CD14-positive monocyte (primary cell): ENCODE data around the gene CDK17. TPM values are rescaled to one million over a fixed set of nuclear protein-coding genes. Genes with fewer than 3 reads are reported as not detected.
A peak's percentile ranks its signal among the peaks of the same experiment; 100 is the strongest.

Source experiments
- DNase-seq, 3 donors: peaks; one replicate each; pipeline ENCODE4 v3.0.0-alpha.2; 2011 to 2022
- H2AFZ ChIP-seq: 2 replicates; pipeline ENCODE4 v1.6.0; 2012; ENCODE audit warnings: mild to moderate bottlenecking, low read depth, low read length, inconsistent platforms; ENCODE audit not compliant: insufficient read depth, poor library complexity, severe bottlenecking
- H3K27ac ChIP-seq, 2 donors: 1 replicate in 1 of 2; 2 replicates in 1 of 2; pipeline ENCODE4 v1.5.1; 2012 to 2013; ENCODE audit warnings: low read length in 2 of 2, control low read depth in 1 of 2, inconsistent platforms in 1 of 2, low read depth in 1 of 2, mild to moderate bottlenecking in 1 of 2
- H3K27me3 ChIP-seq, 2 donors: one replicate each; pipeline versions ENCODE4 v1.6.0 to v1.6.1; 2011 to 2013; ENCODE audit warnings: low read length in 2 of 2; ENCODE audit not compliant: control insufficient read depth in 2 of 2, insufficient read depth in 2 of 2
- H3K36me3 ChIP-seq, 2 donors: replicated peaks in 1 of 2; 1 replicate in 1 of 2; 2 replicates in 1 of 2; pipeline versions ENCODE4 v1.5.1 to v1.6.1; 2012 to 2013; ENCODE audit warnings: low read length in 2 of 2, control low read depth in 1 of 2, inconsistent platforms in 1 of 2, mild to moderate bottlenecking in 1 of 2; ENCODE audit not compliant: insufficient read depth in 2 of 2, control insufficient read depth in 1 of 2
- H3K4me1 ChIP-seq, 2 donors: 1 replicate in 1 of 2; 2 replicates in 1 of 2; pipeline versions ENCODE4 v1.5.1 to v1.6.1; 2012 to 2013; ENCODE audit warnings: low read length in 2 of 2, control low read depth in 1 of 2, inconsistent platforms in 1 of 2, mild to moderate bottlenecking in 1 of 2, moderate library complexity in 1 of 2; ENCODE audit not compliant: insufficient read depth in 2 of 2, control insufficient read depth in 1 of 2
- H3K4me2 ChIP-seq: replicated peaks from 2 replicates; pipeline ENCODE3; 2012; ENCODE audit warnings: low read length, moderate library complexity, mild to moderate bottlenecking; ENCODE audit not compliant: poor library complexity, severe bottlenecking; ENCODE audit errors: extremely low read depth
- H3K4me3 ChIP-seq, 3 experiments: fragments of 200-600 bp in 1 of 3; sonication (generic) in 1 of 3; replicated peaks in 1 of 3; 1 replicate in 2 of 3; 2 replicates in 1 of 3; pipeline ENCODE4 v1.5.1; 2011 to 2013; ENCODE audit warnings: low read length in 3 of 3, mild to moderate bottlenecking in 3 of 3, control low read depth in 2 of 3, low read depth in 2 of 3, inconsistent platforms in 1 of 3, moderate library complexity in 1 of 3
- H3K79me2 ChIP-seq: 2 replicates; pipeline ENCODE4 v1.6.0; 2012; ENCODE audit warnings: mild to moderate bottlenecking, control low read depth, inconsistent platforms, low read length, moderate library complexity; ENCODE audit not compliant: insufficient read depth
- H3K9ac ChIP-seq: 2 replicates; pipeline ENCODE4 v1.6.0; 2017; ENCODE audit warnings: low read length, mild to moderate bottlenecking; ENCODE audit not compliant: insufficient read depth, poor library complexity, severe bottlenecking
- H3K9me3 ChIP-seq, 2 donors: replicated peaks in 1 of 2; 1 replicate in 1 of 2; 2 replicates in 1 of 2; pipeline versions ENCODE4 v1.5.1 to v1.6.1; 2012 to 2013; ENCODE audit warnings: low read length in 2 of 2, control low read depth in 1 of 2; ENCODE audit not compliant: control insufficient read depth in 1 of 2, insufficient read depth in 1 of 2
- H4K20me1 ChIP-seq: 2 replicates; pipeline ENCODE4 v1.6.0; 2012; ENCODE audit warnings: mild to moderate bottlenecking, low read length, control low read depth, moderate library complexity; ENCODE audit not compliant: insufficient read depth
- H3K27ac Mint-ChIP-seq, 7 donors: one replicate each; pipeline ENCODE4 v1.8.0; 2020; ENCODE audit warnings: mild to moderate bottlenecking in 7 of 7, mixed read lengths in 7 of 7, moderate library complexity in 6 of 7, inconsistent platforms in 2 of 7
- H3K27me3 Mint-ChIP-seq, 3 donors: one replicate each; pipeline ENCODE4 v1.8.0; 2021 to 2022; ENCODE audit warnings: low read depth in 3 of 3, mild to moderate bottlenecking in 3 of 3, mixed read lengths in 3 of 3, moderate library complexity in 3 of 3, inconsistent platforms in 1 of 3
- H3K36me3 Mint-ChIP-seq, 2 donors: one replicate each; pipeline ENCODE4 v1.8.0; 2020; ENCODE audit warnings: mixed read lengths in 2 of 2, inconsistent platforms in 1 of 2, mild to moderate bottlenecking in 1 of 2
- H3K4me1 Mint-ChIP-seq: one replicate; pipeline ENCODE4 v1.8.0; 2020; ENCODE audit warnings: mild to moderate bottlenecking, mixed read lengths
- H3K4me3 Mint-ChIP-seq, 2 donors: one replicate each; pipeline ENCODE4 v1.8.0; 2020; ENCODE audit warnings: mild to moderate bottlenecking in 2 of 2, mixed read lengths in 2 of 2, moderate library complexity in 1 of 2
- H3K9me3 Mint-ChIP-seq, 7 donors: one replicate each; pipeline ENCODE4 v1.8.0; 2020 to 2022; ENCODE audit warnings: mixed read lengths in 7 of 7, mild to moderate bottlenecking in 6 of 7, moderate library complexity in 6 of 7, inconsistent platforms in 2 of 7
- WGBS: methylation state at CpG from one replicate; pipeline ENCODE4 v1.1.5; 2013; ENCODE audit warnings: missing lambda C conversion rate; ENCODE audit not compliant: insufficient coverage; 5-methylcytosine and 5-hydroxymethylcytosine counted together
- intact Hi-C, 2 donors: fragments of 100-400 bp; cut with micrococcal nuclease; formaldehyde crosslinking; loops; one replicate each; pipeline versions ENCODE4 v1.15.0 to v1.15.1; 2023
- polyA plus RNA-seq, 3 donors: library from polyadenylated mRNA; depleted of rRNA in 1 of 3; unstranded in 2 of 3; stranded (reverse) in 1 of 3; fragments of 300-500 nt in 2 of 3; fragments of >200 nt in 1 of 3; fragmentation: Illumina TruSeq in 2 of 3; gene quantifications; 1 replicate in 2 of 3; 2 replicates in 1 of 3; pipeline ENCODE4 v1.2.3, GENCODE V29; 2012 to 2021
- TF ChIP-seq, protein P1 (sequence below): fragments of 200-600 bp; IDR thresholded peaks from one replicate; pipeline ENCODE4 v1.8.0; 2022; ENCODE audit warnings: antibody characterized with exemption, mild to moderate bottlenecking

CDK17 gene
- polyA plus RNA-seq, 3 donors: 3.6 to 6.9 (median 6.4) TPM

DNA sequence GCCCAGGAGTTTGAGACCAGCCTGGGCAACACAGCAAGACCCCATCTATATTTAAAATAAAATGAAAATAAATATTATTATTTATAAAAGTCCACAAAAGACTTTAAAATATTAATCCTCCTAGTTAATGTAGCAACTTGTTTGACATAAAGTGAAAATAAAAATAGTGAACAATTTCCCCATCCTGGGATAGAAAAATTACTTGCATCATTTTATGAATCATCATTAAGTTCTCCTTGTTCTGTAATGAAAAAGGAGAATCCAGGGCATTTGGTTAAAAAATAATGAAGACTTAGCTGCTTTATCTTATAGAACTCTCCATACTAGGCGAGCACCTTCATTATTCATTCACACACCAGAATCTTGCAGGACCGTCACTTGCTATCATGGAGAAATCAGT, 140.0 kb downstream of the CDK17 start:
- H3K79me2 ChIP-seq: peaks cover 44% of the 10 kb centered on the region
- no peaks in the 10 kb centered on the region for H3K27me3 ChIP-seq
- H3K4me2 ChIP-seq: no peak overlapping the region
- H3K36me3 ChIP-seq: peaks cover 54 to 96% of the 10 kb centered on the region in 2 donors
- no peak overlapping the region for H2AFZ ChIP-seq
- peak overlapping the region in 1 of 2 donors; percentile 2 for H3K27ac ChIP-seq
- no peak for DNase-seq
- peaks cover 89% of the 10 kb centered on the region for H4K20me1 ChIP-seq
- intact Hi-C loops: no loop called here
- no peaks in the 10 kb centered on the region for H3K27me3 Mint-ChIP-seq
- no CpG with 5 or more reads among the region's 2 CpGs for whole genome bisulfite sequencing
- H3K9ac ChIP-seq: no peak overlapping the region
- no peaks in the 10 kb centered on the region for H3K9me3 Mint-ChIP-seq
- no peaks in the 10 kb centered on the region for H3K9me3 ChIP-seq
- peaks cover 4% of the 10 kb centered on the region for H3K4me1 Mint-ChIP-seq
- H3K36me3 Mint-ChIP-seq: peaks cover 50 to 65% of the 10 kb centered on the region in 2 donors
- no peak overlapping the region for H3K4me3 ChIP-seq
- H3K4me1 ChIP-seq: no peaks in the 10 kb centered on the region
- H3K27ac Mint-ChIP-seq: peak overlapping the region in 1 of 7 donors; percentile 13
- H3K4me3 Mint-ChIP-seq: no peak overlapping the region
- TF ChIP-seq, protein P1, sequence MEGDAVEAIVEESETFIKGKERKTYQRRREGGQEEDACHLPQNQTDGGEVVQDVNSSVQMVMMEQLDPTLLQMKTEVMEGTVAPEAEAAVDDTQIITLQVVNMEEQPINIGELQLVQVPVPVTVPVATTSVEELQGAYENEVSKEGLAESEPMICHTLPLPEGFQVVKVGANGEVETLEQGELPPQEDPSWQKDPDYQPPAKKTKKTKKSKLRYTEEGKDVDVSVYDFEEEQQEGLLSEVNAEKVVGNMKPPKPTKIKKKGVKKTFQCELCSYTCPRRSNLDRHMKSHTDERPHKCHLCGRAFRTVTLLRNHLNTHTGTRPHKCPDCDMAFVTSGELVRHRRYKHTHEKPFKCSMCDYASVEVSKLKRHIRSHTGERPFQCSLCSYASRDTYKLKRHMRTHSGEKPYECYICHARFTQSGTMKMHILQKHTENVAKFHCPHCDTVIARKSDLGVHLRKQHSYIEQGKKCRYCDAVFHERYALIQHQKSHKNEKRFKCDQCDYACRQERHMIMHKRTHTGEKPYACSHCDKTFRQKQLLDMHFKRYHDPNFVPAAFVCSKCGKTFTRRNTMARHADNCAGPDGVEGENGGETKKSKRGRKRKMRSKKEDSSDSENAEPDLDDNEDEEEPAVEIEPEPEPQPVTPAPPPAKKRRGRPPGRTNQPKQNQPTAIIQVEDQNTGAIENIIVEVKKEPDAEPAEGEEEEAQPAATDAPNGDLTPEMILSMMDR: no peak

DNA sequence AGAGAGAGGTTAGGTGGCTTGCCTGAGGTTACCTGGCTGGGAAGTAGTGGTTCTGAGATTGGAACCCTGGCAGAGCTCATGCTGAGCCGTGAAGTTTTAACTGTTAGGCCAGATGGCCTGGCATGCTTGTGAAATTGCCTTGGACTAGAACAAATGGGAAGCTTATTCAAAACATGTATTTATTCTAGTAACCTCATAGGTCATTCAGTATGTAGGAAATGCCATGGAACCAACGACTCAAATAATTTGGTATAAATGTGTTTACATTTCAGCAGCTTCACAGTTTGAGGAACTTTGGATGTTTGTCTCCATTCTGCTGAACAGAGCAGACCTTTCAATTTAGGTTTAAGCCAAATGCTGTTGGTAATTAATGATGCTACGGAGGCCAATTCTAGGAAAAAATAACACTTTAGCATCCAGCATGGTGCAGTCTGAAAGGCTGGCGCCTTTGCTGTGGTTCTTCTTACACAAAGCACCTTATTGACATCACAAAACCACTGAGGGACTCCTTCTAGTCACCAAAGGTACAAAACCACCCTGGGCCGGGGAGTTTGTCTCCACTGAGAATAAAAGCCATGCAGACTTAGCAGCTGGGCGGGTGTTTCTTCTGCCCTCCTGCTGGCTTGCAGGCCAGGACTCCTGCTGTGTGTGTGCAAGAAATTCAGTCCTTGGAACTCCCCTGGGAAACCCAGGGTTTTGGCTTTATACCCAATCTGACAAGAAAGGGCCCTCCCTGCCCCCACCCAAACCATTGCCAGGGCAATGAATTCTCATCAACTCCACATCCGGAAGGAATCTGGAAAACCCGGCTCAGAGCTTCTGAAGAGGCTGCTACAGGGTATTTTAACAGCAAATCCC, 141.9 kb downstream of the CDK17 start:
- Histone ChIP-seq H3K9ac (no peak overlapping the region), H3K36me3 (peaks cover 41 to 92% of the 10 kb centered on the region in 2 donors), H3K9me3 (no peaks in the 10 kb centered on the region), H3K27ac (peak overlapping the region in 1 of 2 donors; percentile 18), H3K4me3 (no peak overlapping the region), H4K20me1 (peaks cover 91% of the 10 kb centered on the region), H2AFZ (no peak overlapping the region), H3K27me3 (no peaks in the 10 kb centered on the region), H3K4me2 (no peak overlapping the region), H3K79me2 (peaks cover 62% of the 10 kb centered on the region), H3K4me1 (no peaks in the 10 kb centered on the region)
- H3K4me1 Mint-ChIP-seq: peaks cover 11% of the 10 kb centered on the region
- no peak overlapping the region for H3K4me3 Mint-ChIP-seq
- no peaks in the 10 kb centered on the region for H3K27me3 Mint-ChIP-seq
- 73% methylated on average over 4 of the region's 8 CpGs for WGBS
- no peaks in the 10 kb centered on the region for H3K9me3 Mint-ChIP-seq
- H3K36me3 Mint-ChIP-seq: peaks cover 38 to 52% of the 10 kb centered on the region in 2 donors
- TF ChIP-seq, protein P1: no peak
- H3K27ac Mint-ChIP-seq: peak overlapping the region in 2 of 7 donors; percentile 33 to 71
- intact Hi-C loops: no loop called here
- DNase-seq: no peak
